HG02884 (cell line): ENCODE measurements around the gene FBXL14.
"Not testable (repeated sequence)": the region's sequence is repeated elsewhere in the genome, so short reads cannot be mapped to it uniquely, and the experiment has no call there.

ENCODE experiments used
- ATAC-seq: cut with Tn5 transposase; IDR thresholded peaks from one replicate; pipeline ENCODE4 v1.9.1; 2021; ENCODE audit warnings: mild to moderate bottlenecking, moderate library complexity; ENCODE audit not compliant: unreplicated experiment

The FBXL14 gene

GRCh38 chr12:1574865-1575259 is 19.5 kb downstream of the FBXL14 start:
- ATAC-seq: no peak

- ATAC-seq: no peak
Measured at GRCh38 chr12:1573960-1574864, 20.2 kb downstream of the FBXL14 start.

- ATAC-seq: no peak
Measured at GRCh38 chr12:1572731-1573130, 21.6 kb downstream of the FBXL14 start.

GRCh38 chr12:1567852-1568251 is 26.5 kb downstream of the FBXL14 start:
- ATAC-seq: no peak

- ATAC-seq: no peak
Measured at GRCh38 chr12:1566449-1567135, 27.8 kb downstream of the FBXL14 start.

- no peak for ATAC-seq
Measured at GRCh38 chr12:1565172-1565571, 29.2 kb downstream of the FBXL14 start.

GRCh38 chr12:1564067-1564466 is 30.3 kb downstream of the FBXL14 start:
- no peak for ATAC-seq

GRCh38 chr12:1562813-1563407 is 31.5 kb downstream of the FBXL14 start:
- no peak for ATAC-seq

GRCh38 chr12:1560704-1561103 is 33.7 kb downstream of the FBXL14 start:
- ATAC-seq: no peak

- ATAC-seq: no peak
Measured at GRCh38 chr12:1559676-1560091, 34.7 kb downstream of the FBXL14 start.

GRCh38 chr12:1558108-1558507 is 36.3 kb downstream of the FBXL14 start:
- not testable (repeated sequence) for ATAC-seq

GRCh38 chr12:1553987-1554982 is 40.1 kb downstream of the FBXL14 start:
- peak; percentile 89 for ATAC-seq

- no peak for ATAC-seq
Measured at GRCh38 chr12:1553536-1553935, 40.8 kb downstream of the FBXL14 start.

GRCh38 chr12:1552911-1553491 is 41.4 kb downstream of the FBXL14 start:
- ATAC-seq: no peak

- no peak for ATAC-seq
Measured at GRCh38 chr12:1552171-1552570, 42.2 kb downstream of the FBXL14 start.

GRCh38 chr12:1551496-1551895 is 42.9 kb downstream of the FBXL14 start:
- no peak for ATAC-seq

- no peak for ATAC-seq
Measured at GRCh38 chr12:1546931-1547640, 47.3 kb downstream of the FBXL14 start.

- no peak for ATAC-seq
Measured at GRCh38 chr12:1544996-1545700, 49.2 kb downstream of the FBXL14 start.

- ATAC-seq: no peak
Measured at GRCh38 chr12:1542599-1542998, 51.8 kb downstream of the FBXL14 start.
